Measurements from ENCODE around the gene KPNA5. TPM values are rescaled to one million over a fixed set of nuclear protein-coding genes. Genes with fewer than 3 reads are reported as not detected.
"Not testable (repeated sequence)": the region's sequence is repeated elsewhere in the genome, so short reads cannot be mapped to it uniquely, and the experiment has no call there.

Gene KPNA5
- total RNA-seq: 1 to 10 TPM; 8.4 to 8.9 TPM

DNA sequence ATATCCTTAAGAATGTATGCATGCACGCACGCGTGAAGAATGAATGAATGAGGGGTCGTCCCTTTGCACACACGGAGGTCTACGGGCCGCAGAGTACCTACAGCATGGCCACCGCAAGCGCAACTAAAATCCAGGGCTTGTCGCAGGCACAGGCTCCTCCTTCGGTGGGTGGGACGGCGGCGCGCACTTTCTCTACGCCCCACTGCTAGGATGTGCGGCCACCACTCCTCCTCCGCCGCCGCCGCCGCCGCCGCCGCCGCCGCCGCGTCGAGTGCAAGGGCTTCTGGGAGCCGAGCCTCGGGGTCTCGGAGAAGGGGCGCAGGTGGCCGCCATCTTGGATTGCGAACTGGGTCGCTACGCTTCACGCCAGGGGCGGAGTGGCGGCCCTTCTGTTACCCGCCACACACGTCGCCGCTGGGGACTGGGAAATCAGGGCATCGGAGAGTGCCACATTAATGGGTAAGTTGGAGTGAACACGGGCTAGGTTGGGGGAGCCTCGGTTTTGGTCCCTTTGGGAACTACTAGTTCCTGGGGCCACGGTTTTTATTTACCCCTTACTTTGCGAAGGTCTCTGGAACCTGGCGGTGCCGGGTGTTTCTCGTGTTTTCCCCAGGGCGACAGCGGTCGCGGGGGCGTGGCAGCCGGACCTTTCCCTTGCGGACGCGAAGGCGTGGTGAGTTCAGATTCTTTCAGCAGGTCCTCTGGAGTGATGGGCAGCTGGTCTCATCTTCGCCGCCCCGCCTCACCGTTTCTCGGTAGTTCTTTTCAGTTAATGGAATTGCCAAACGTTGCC lies at the start of gene KPNA5:
TSS of gene KPNA5 (plus strand) at position 332 of the 793 bp plus-strand sequence. CDS start at position 456, 124 bp downstream.
- H3K27ac Mint-ChIP-seq: peak within 1 kb of the TSS; percentile 97
- CTCF ChIA-PET: interaction anchor here (0.7 to 1.1 kb wide), 2 partner anchors 10 to 13 kb away, joined by 3 read pairs; partner anchors contain the start of gene ZUP1
- H3K4me3 Mint-ChIP-seq: peak within 1 kb of the TSS; percentile 96
- no peaks in the 10 kb centered on the region for H3K9me3 Mint-ChIP-seq
- intact Hi-C loops (cut with micrococcal nuclease): loop anchor here (1.0 to 5.0 kb wide), 9 partner anchors 13 to 996 kb away; partner anchors contain the start of genes GOPC, NT5DC1, NUS1 and RWDD1
- peaks cover 42% of the 10 kb centered on the region for H3K4me1 Mint-ChIP-seq (ENCODE audit: low read depth)
- peaks cover 16% of the 10 kb centered on the region for H3K36me3 Mint-ChIP-seq (ENCODE audit: low read depth)
- DNase-seq: peak; percentile 94
- no peaks in the 10 kb centered on the region for H3K27me3 Mint-ChIP-seq (ENCODE audit: low read depth)

GRCh38 chr6:116631379-116631990 lies 49.5 kb upstream of the KPNA5 start:
- no peak overlapping the region for H3K27ac Mint-ChIP-seq

DNA sequence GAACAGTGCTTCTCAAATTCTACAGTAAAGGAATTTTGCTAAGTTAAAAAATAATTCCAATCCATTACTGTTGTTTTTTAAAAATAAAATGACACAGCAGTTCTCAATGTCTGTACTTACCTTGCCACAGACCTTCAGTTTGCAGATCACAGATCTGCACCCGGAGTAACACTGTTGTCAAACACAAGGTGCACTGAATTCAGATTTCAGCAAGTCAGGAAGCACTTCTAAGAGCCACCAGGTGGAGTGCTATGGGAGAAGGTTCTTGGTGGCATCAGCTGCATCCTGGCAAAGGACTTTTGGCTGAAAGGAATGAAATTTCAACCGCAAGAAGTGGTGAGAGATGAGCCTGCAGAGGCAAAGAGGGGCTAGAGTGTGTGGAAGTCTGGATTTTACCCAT lies 47.3 kb upstream of the KPNA5 start:
- H3K27ac Mint-ChIP-seq: no peak overlapping the region
- DNase-seq: peak; percentile 11
- H3K4me1 Mint-ChIP-seq (ENCODE audit: low read depth): no peaks in the 10 kb centered on the region
- H3K36me3 Mint-ChIP-seq (ENCODE audit: low read depth): peaks cover 18% of the 10 kb centered on the region
- no peak overlapping the region for H3K4me3 Mint-ChIP-seq
- H3K9me3 Mint-ChIP-seq: no peaks in the 10 kb centered on the region
- H3K27me3 Mint-ChIP-seq (ENCODE audit: low read depth): no peaks in the 10 kb centered on the region
- intact Hi-C loops (cut with micrococcal nuclease): loop anchor here (5.0 kb wide), 1 partner anchor 334 kb away; no protein-coding TSS in a partner anchor
- CTCF ChIA-PET: interaction anchor here (1.4 kb wide), 1 partner anchor 10 kb away, joined by 3 read pairs; no protein-coding TSS in a partner anchor

More at GRCh38 chr6:116631379-116631990, 49.5 kb upstream of the KPNA5 start:
- no peaks in the 10 kb centered on the region for H3K4me1 Mint-ChIP-seq (ENCODE audit: low read depth)
- peaks cover 14% of the 10 kb centered on the region for H3K36me3 Mint-ChIP-seq (ENCODE audit: low read depth)
- H3K9me3 Mint-ChIP-seq: no peaks in the 10 kb centered on the region
- no peak for DNase-seq
- no peak overlapping the region for H3K4me3 Mint-ChIP-seq
- no peaks in the 10 kb centered on the region for H3K27me3 Mint-ChIP-seq (ENCODE audit: low read depth)
- intact Hi-C loops (cut with micrococcal nuclease): loop anchor here (5.0 kb wide), 1 partner anchor 336 kb away; no protein-coding TSS in a partner anchor
- CTCF ChIA-PET: no interaction called here

DNA sequence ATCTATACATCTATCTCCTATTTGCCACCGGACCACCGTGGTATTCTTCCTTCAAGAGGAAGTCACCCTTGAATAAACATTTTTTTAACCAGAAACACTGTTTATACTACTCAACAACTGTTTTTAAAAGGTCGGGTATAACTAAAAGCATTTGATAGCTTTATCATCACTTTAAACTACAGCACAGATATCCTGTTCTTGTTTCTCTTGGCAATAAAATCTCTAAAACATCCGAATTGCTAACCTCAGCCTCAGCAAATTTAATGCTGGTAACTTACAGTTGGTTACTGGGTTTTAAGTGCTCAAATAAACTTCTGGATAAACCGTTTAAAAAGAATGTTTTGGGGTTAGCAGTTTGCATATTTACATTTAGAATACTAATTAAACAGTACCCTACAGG lies 32.9 kb upstream of the KPNA5 start:
- H3K4me1 Mint-ChIP-seq (ENCODE audit: low read depth): peaks cover 7% of the 10 kb centered on the region
- H3K27ac Mint-ChIP-seq: no peak overlapping the region
- intact Hi-C loops (cut with micrococcal nuclease): loop anchor here (5.0 kb wide), 1 partner anchor 361 kb away; no protein-coding TSS in a partner anchor
- no peak for DNase-seq
- peaks cover 1% of the 10 kb centered on the region for H3K9me3 Mint-ChIP-seq
- H3K27me3 Mint-ChIP-seq (ENCODE audit: low read depth): no peaks in the 10 kb centered on the region
- H3K36me3 Mint-ChIP-seq (ENCODE audit: low read depth): peaks cover 24% of the 10 kb centered on the region
- no peak overlapping the region for H3K4me3 Mint-ChIP-seq
- CTCF ChIA-PET: interaction anchor here (1.3 kb wide), 1 partner anchor 115 kb away, joined by 3 read pairs; no protein-coding TSS in a partner anchor

DNA sequence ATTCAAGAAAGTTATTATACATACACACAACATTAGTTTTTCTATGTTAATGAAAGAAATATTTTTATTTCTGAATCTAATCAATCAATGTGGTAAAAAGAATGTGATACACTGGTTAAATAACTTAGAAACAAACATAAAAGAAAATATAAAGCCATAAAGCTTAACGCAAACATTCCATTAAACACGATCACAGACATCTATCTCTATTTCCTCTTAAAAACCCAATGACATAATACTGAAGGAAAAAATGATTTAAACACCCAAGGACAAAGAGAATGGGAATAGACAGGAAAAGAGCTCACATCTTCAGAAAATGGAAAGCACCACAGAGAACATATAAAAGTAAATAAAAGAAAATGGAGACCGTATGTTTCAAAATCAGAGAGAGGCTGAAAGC lies 31.9 kb upstream of the KPNA5 start:
- Mint-ChIP-seq H3K4me1 (ENCODE audit: low read depth) (peaks cover 7% of the 10 kb centered on the region), H3K4me3 (no peak overlapping the region), H3K9me3 (no peaks in the 10 kb centered on the region), H3K27me3 (ENCODE audit: low read depth) (no peaks in the 10 kb centered on the region), H3K27ac (no peak overlapping the region), H3K36me3 (ENCODE audit: low read depth) (peaks cover 17% of the 10 kb centered on the region)
- CTCF ChIA-PET: interaction anchor here (0.6 to 1.0 kb wide), 2 partner anchors 25 to 60 kb away, joined by 3 to 4 read pairs; no protein-coding TSS in a partner anchor
- DNase-seq: no peak
- intact Hi-C loops (cut with micrococcal nuclease): loop anchor here (5.0 kb wide), 1 partner anchor 362 kb away; no protein-coding TSS in a partner anchor

GRCh38 chr6:116651916-116652315 lies 29.1 kb upstream of the KPNA5 start:
- CTCF ChIA-PET: interaction anchor here (1.0 kb wide), 1 partner anchor 117 kb away, joined by 3 read pairs; no protein-coding TSS in a partner anchor
- H3K27me3 Mint-ChIP-seq (ENCODE audit: low read depth): no peaks in the 10 kb centered on the region
- H3K27ac Mint-ChIP-seq: no peak overlapping the region
- no peak overlapping the region for H3K4me3 Mint-ChIP-seq
- intact Hi-C loops (cut with micrococcal nuclease): no loop called here
- H3K9me3 Mint-ChIP-seq: no peaks in the 10 kb centered on the region
- peaks cover 8% of the 10 kb centered on the region for H3K36me3 Mint-ChIP-seq (ENCODE audit: low read depth)
- no peak for DNase-seq
- peaks cover 7% of the 10 kb centered on the region for H3K4me1 Mint-ChIP-seq (ENCODE audit: low read depth)

GRCh38 chr6:116661594-116661993 lies 19.4 kb upstream of the KPNA5 start:
- Mint-ChIP-seq H3K4me1 (ENCODE audit: low read depth) (peaks cover 45% of the 10 kb centered on the region), H3K27me3 (ENCODE audit: low read depth) (no peaks in the 10 kb centered on the region), H3K36me3 (ENCODE audit: low read depth) (peaks cover 26% of the 10 kb centered on the region), H3K4me3 (no peak overlapping the region), H3K27ac (no peak overlapping the region), H3K9me3 (no peaks in the 10 kb centered on the region)
- intact Hi-C loops (cut with micrococcal nuclease): no loop called here
- no peak for DNase-seq
- CTCF ChIA-PET: interaction anchor here (1.1 kb wide), 2 partner anchors 15 to 17 kb away, joined by 3 to 5 read pairs; no protein-coding TSS in a partner anchor

- Mint-ChIP-seq H3K4me3 (no peak overlapping the region), H3K27me3 (ENCODE audit: low read depth) (no peaks in the 10 kb centered on the region), H3K4me1 (ENCODE audit: low read depth) (peaks cover 50% of the 10 kb centered on the region), H3K9me3 (no peaks in the 10 kb centered on the region), H3K27ac (no peak overlapping the region), H3K36me3 (ENCODE audit: low read depth) (peaks cover 29% of the 10 kb centered on the region)
- intact Hi-C loops (cut with micrococcal nuclease): no loop called here
- no peak for DNase-seq
- CTCF ChIA-PET: interaction anchor here (1.1 kb wide), 1 partner anchor 16 kb away, joined by 3 read pairs; no protein-coding TSS in a partner anchor
Measured at GRCh38 chr6:116662202-116662601, 18.8 kb upstream of the KPNA5 start.

- intact Hi-C loops (cut with micrococcal nuclease): no loop called here
- Mint-ChIP-seq H3K27ac (no peak overlapping the region), H3K36me3 (ENCODE audit: low read depth) (peaks cover 26% of the 10 kb centered on the region), H3K9me3 (no peaks in the 10 kb centered on the region), H3K4me1 (ENCODE audit: low read depth) (peaks cover 54% of the 10 kb centered on the region), H3K4me3 (no peak overlapping the region), H3K27me3 (ENCODE audit: low read depth) (no peaks in the 10 kb centered on the region)
- CTCF ChIA-PET: interaction anchor here (1.5 kb wide), 1 partner anchor 18 kb away, joined by 5 read pairs; no protein-coding TSS in a partner anchor
- no peak for DNase-seq
Measured at GRCh38 chr6:116663308-116663707, 17.7 kb upstream of the KPNA5 start.

DNA sequence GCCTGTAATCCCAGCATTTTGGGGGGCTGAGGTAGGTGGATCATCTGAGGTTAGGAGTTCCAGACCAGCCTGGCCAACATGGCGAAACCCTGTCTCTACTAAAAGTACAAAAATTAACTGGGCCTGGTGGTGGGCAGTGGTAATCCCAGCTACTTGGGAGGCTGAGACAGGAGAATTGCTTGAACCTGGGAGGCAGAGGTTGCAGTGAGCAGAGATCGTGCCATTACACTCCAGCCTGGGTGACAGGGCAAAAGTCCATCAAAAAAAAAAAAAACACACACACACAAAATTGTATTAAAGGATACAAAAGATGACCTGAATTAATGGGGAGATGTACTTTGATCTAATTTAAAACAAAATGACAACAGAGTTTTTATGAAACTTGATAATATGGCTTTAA lies 16.8 kb upstream of the KPNA5 start:
- intact Hi-C loops (cut with micrococcal nuclease); H3K27ac Mint-ChIP-seq; DNase-seq; H3K9me3 Mint-ChIP-seq; H3K4me3 Mint-ChIP-seq; H3K27me3 Mint-ChIP-seq (ENCODE audit: low read depth): not testable (repeated sequence)
- H3K36me3 Mint-ChIP-seq (ENCODE audit: low read depth): peaks cover 25% of the 10 kb centered on the region
- H3K4me1 Mint-ChIP-seq (ENCODE audit: low read depth): peaks cover 54% of the 10 kb centered on the region
- CTCF ChIA-PET: interaction anchor here (0.7 to 1.5 kb wide), 2 partner anchors 19 to 495 kb away, joined by 3 to 5 read pairs; no protein-coding TSS in a partner anchor

- no peaks in the 10 kb centered on the region for H3K9me3 Mint-ChIP-seq
- H3K27me3 Mint-ChIP-seq (ENCODE audit: low read depth): no peaks in the 10 kb centered on the region
- H3K27ac Mint-ChIP-seq: no peak overlapping the region
- peak overlapping the region; percentile 55 for H3K4me3 Mint-ChIP-seq
- DNase-seq: no peak
- intact Hi-C loops (cut with micrococcal nuclease): no loop called here
- H3K36me3 Mint-ChIP-seq (ENCODE audit: low read depth): peaks cover 18% of the 10 kb centered on the region
- CTCF ChIA-PET: no interaction called here
- peaks cover 48% of the 10 kb centered on the region for H3K4me1 Mint-ChIP-seq (ENCODE audit: low read depth)
Measured at GRCh38 chr6:116665464-116665863, 15.5 kb upstream of the KPNA5 start.

DNA sequence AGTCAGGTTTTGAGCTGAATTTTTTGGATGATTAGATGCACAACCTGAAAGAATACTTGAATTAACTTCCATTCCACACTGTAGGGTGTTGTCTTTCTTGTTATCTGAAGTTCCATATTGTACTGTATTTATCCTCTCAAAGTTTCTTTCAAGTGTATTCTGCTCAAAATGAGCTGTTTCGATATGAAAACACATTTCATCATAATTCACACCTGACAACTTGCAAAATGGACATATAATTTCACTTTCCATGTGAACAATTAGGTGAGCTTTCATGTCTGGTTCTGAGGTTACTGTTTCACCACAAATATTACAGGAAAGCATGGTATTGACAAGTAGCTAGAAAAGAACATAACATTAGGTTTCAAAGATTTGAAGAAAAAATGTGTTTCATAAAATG lies 14.1 kb upstream of the KPNA5 start:
- Mint-ChIP-seq H3K27ac (no peak overlapping the region), H3K4me3 (peak overlapping the region; percentile 45), H3K4me1 (ENCODE audit: low read depth) (peaks cover 41% of the 10 kb centered on the region), H3K36me3 (ENCODE audit: low read depth) (peaks cover 18% of the 10 kb centered on the region), H3K9me3 (no peaks in the 10 kb centered on the region), H3K27me3 (ENCODE audit: low read depth) (no peaks in the 10 kb centered on the region)
- CTCF ChIA-PET: interaction anchor here (0.6 kb wide), 1 partner anchor 128 kb away, joined by 3 read pairs; no protein-coding TSS in a partner anchor
- no peak for DNase-seq
- intact Hi-C loops (cut with micrococcal nuclease): loop anchor here (2.0 kb wide), 2 partner anchors 656 to 936 kb away; partner anchors contain the start of gene GOPC

Data from activated naive CD4-positive, alpha-beta T cell treated with anti-CD3 and anti-CD28 coated beads for 36 hours (primary cell).